NB4 (cell line): Measurements from ENCODE around the gene DOK7.

Source experiments
- DNase-seq: peaks from one replicate; pipeline ENCODE4 v3.0.0; 2010; ENCODE audit warnings: low read depth
- H3K4me3 ChIP-seq: one replicate; pipeline ENCODE4 v1.5.1; 2011; ENCODE audit warnings: mild to moderate bottlenecking, low read depth, low read length, moderate library complexity
- CTCF ChIP-seq: IDR thresholded peaks from one replicate; pipeline ENCODE4 v1.5.1; 2012; ENCODE audit warnings: low read depth, low read length
- MAX ChIP-seq: IDR thresholded peaks from 2 replicates; pipeline ENCODE4 v1.6.1; 2011; ENCODE audit warnings: low read depth, low read length
- MYC ChIP-seq: IDR thresholded peaks from 2 replicates; pipeline ENCODE4 v1.6.1; 2011; ENCODE audit warnings: low read depth, low read length
- POLR2A ChIP-seq: IDR thresholded peaks from 2 replicates; pipeline ENCODE4 v1.6.1; 2011; ENCODE audit warnings: mild to moderate bottlenecking; ENCODE audit not compliant: insufficient read length; ENCODE audit errors: extremely low read depth

Gene DOK7

GRCh38 chr4:3431446-3431993 is 31.6 kb upstream of the DOK7 start:
- DNase-seq = no peak
- H3K4me3 ChIP-seq = no peak overlapping the region
- no peak for TF ChIP-seq POLR2A
- no peak for TF ChIP-seq MYC
- no peak for TF ChIP-seq MAX
- TF ChIP-seq CTCF = no peak

- no peak for TF ChIP-seq MAX
- TF ChIP-seq CTCF = no peak
- TF ChIP-seq MYC = no peak
- no peak for TF ChIP-seq POLR2A
Observed at GRCh38 chr4:3432381-3432790, 30.7 kb upstream of the DOK7 start.

GRCh38 chr4:3433138-3433869 is 29.8 kb upstream of the DOK7 start:
- DNase-seq = no peak
- no peak overlapping the region for H3K4me3 ChIP-seq
- no peak for TF ChIP-seq MAX
- no peak for TF ChIP-seq CTCF
- no peak for TF ChIP-seq POLR2A
- no peak for TF ChIP-seq MYC

More at GRCh38 chr4:3432381-3432790, 30.7 kb upstream of the DOK7 start:
- H3K4me3 ChIP-seq = no peak overlapping the region
- no peak for DNase-seq

- no peak for DNase-seq
- H3K4me3 ChIP-seq = no peak overlapping the region
- TF ChIP-seq MYC (no peak), CTCF (peak; percentile 13)
Observed at GRCh38 chr4:3434881-3435685, 28.0 kb upstream of the DOK7 start.

- no peak for TF ChIP-seq MAX
- no peak for TF ChIP-seq MYC
- TF ChIP-seq POLR2A = no peak
- no peak for TF ChIP-seq CTCF
- no peak overlapping the region for H3K4me3 ChIP-seq
Observed at GRCh38 chr4:3435686-3435956, 27.5 kb upstream of the DOK7 start.

More at GRCh38 chr4:3435686-3435956, 27.5 kb upstream of the DOK7 start:
- DNase-seq = no peak
